Left forelimb (tissue), 1 donor: ENCODE data around the gene PGBD5.
A peak's percentile ranks its signal among the peaks of the same experiment; 100 is the strongest.

ENCODE experiments used
- DNase-seq: peaks from one replicate; pipeline ENCODE4 v3.0.0-alpha.2; 2018; ENCODE audit warnings: low spot score

PGBD5 gene

GRCh38 chr1:230322421-230322756 is 103.7 kb downstream of the PGBD5 start:
- DNase-seq: no peak

GRCh38 chr1:230321741-230322420 is 104.3 kb downstream of the PGBD5 start:
- no peak for DNase-seq

GRCh38 chr1:230321341-230321740 is 104.8 kb downstream of the PGBD5 start:
- no peak for DNase-seq

- DNase-seq: no peak
Observed at GRCh38 chr1:230320804-230321203, 105.3 kb downstream of the PGBD5 start.

GRCh38 chr1:230319014-230319747 is 107.0 kb downstream of the PGBD5 start:
- DNase-seq: no peak

GRCh38 chr1:230317823-230318819 is 108.0 kb downstream of the PGBD5 start:
- DNase-seq: no peak

- DNase-seq: no peak
Observed at GRCh38 chr1:230316864-230317745, 109.0 kb downstream of the PGBD5 start.

- no peak for DNase-seq
Observed at GRCh38 chr1:230315099-230315498, 111.0 kb downstream of the PGBD5 start.

GRCh38 chr1:230314142-230314470 is 112.0 kb downstream of the PGBD5 start:
- DNase-seq: no peak

- DNase-seq: no peak
Observed at GRCh38 chr1:230313453-230314141, 112.5 kb downstream of the PGBD5 start.

GRCh38 chr1:230312676-230313075 is 113.5 kb downstream of the PGBD5 start:
- DNase-seq: no peak

GRCh38 chr1:230310381-230311163 is 115.6 kb downstream of the PGBD5 start:
- DNase-seq: peak; percentile 79

- DNase-seq: no peak
Observed at GRCh38 chr1:230309646-230310177, 116.4 kb downstream of the PGBD5 start.

GRCh38 chr1:230308821-230309220 is 117.3 kb downstream of the PGBD5 start:
- no peak for DNase-seq

- no peak for DNase-seq
Observed at GRCh38 chr1:230308039-230308438, 118.1 kb downstream of the PGBD5 start.

GRCh38 chr1:230307213-230307612 is 118.9 kb downstream of the PGBD5 start:
- DNase-seq: no peak

GRCh38 chr1:230306169-230306568 is 120.0 kb downstream of the PGBD5 start:
- no peak for DNase-seq

GRCh38 chr1:230303822-230304221 is 122.3 kb downstream of the PGBD5 start:
- DNase-seq: no peak

GRCh38 chr1:230303069-230303468 is 123.1 kb downstream of the PGBD5 start:
- no peak for DNase-seq

GRCh38 chr1:230301822-230302221 is 124.3 kb downstream of the PGBD5 start:
- DNase-seq: no peak
